Epithelial cell of esophagus (primary cell): ENCODE data around the gene PPM1L.
A peak's percentile ranks its signal among the peaks of the same experiment; 100 is the strongest.

Source experiments
- DNase-seq: peaks from one replicate; pipeline ENCODE4 v3.0.0; 2010; ENCODE audit warnings: low read depth
- H3K4me3 ChIP-seq: 2 replicates; pipeline ENCODE4 v1.5.1; 2011; ENCODE audit warnings: mild to moderate bottlenecking, low read length, control low read depth
- CTCF ChIP-seq: IDR thresholded peaks from 2 replicates; pipeline ENCODE4 v1.5.1; 2011; ENCODE audit warnings: low read depth, mild to moderate bottlenecking, low read length, control low read depth, inconsistent platforms; ENCODE audit not compliant: insufficient read depth; ENCODE audit errors: missing control alignments

Gene PPM1L

GRCh38 chr3:160804762-160805161 lies 48.7 kb downstream of the PPM1L start:
- no peak overlapping the region for H3K4me3 ChIP-seq
- no peak for TF ChIP-seq CTCF
- no peak for DNase-seq

- no peak overlapping the region for H3K4me3 ChIP-seq
- TF ChIP-seq CTCF, result no peak
- DNase-seq, result peak; percentile 36
These were observed 50.1 kb downstream of the PPM1L start for GRCh38 chr3:160806094-160806493.

GRCh38 chr3:160806686-160807085 lies 50.7 kb downstream of the PPM1L start:
- DNase-seq, result no peak
- H3K4me3 ChIP-seq, result no peak overlapping the region
- no peak for TF ChIP-seq CTCF

GRCh38 chr3:160808838-160809237 lies 52.8 kb downstream of the PPM1L start:
- DNase-seq, result no peak
- no peak overlapping the region for H3K4me3 ChIP-seq

GRCh38 chr3:160809453-160809852 lies 53.4 kb downstream of the PPM1L start:
- DNase-seq, result no peak
- TF ChIP-seq CTCF, result no peak
- no peak overlapping the region for H3K4me3 ChIP-seq

More at GRCh38 chr3:160808838-160809237, 52.8 kb downstream of the PPM1L start:
- TF ChIP-seq CTCF, result no peak

- no peak for TF ChIP-seq CTCF
- no peak overlapping the region for H3K4me3 ChIP-seq
- DNase-seq, result no peak
These were observed 54.6 kb downstream of the PPM1L start for GRCh38 chr3:160810362-160811236.

GRCh38 chr3:160811237-160811548 lies 55.2 kb downstream of the PPM1L start:
- no peak for DNase-seq
- no peak overlapping the region for H3K4me3 ChIP-seq
- TF ChIP-seq CTCF, result no peak
